Glomerular visceral epithelial cell (primary cell): ENCODE data around the gene PCBP3.

Experiments
- DNase-seq: peaks from one replicate; pipeline ENCODE4 v3.0.0-alpha.2; 2016; ENCODE audit errors: extremely low spot score

PCBP3 gene

DNA sequence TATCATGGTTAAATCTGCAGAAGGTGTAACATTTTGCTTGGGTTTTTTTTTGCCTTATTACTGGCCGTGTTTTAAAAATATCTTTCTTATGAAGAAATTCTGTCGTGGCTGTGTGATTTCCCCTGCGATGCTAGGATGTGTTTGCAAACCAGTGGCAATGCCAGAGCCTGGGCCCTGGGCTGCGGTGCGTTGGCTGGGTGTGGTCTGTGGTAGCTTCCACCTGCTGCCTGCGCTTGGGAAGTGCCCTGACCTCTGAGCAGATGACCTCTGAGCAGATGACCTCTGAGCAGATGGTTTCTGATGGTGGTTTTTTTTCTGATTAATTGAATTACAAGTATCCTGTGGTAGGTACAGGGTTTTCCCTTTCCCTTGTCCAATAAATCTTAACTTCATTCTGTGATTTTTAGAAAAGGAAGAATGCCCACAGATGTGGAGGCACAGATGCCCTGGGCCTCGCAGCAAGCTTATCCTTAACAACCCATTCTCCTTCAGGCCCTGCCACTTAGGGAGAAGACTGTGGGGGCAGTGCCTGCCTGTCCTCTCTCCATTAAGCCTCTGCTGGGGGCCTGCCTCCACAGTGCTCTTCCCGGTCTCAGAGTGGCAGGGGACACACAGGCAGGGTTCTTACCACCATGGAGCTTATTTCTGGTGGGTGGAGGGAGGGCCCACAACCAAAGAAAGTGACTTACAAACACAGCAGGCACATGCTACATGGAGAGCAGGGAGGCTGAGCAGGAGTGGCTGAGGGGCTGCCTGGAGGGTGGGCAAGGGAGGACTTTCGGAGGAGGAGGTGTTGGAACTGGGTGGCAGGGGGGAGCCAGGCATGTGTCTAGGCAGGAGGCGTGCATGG, 81.7 kb downstream of the PCBP3 start:
- no peak for DNase-seq

GRCh38 chr21:45725844-45726200, 82.3 kb downstream of the PCBP3 start:
- no peak for DNase-seq

- no peak for DNase-seq
These were observed 82.9 kb downstream of the PCBP3 start for GRCh38 chr21:45726438-45726837.

- no peak for DNase-seq
These were observed 83.9 kb downstream of the PCBP3 start for GRCh38 chr21:45727390-45727789.

DNA sequence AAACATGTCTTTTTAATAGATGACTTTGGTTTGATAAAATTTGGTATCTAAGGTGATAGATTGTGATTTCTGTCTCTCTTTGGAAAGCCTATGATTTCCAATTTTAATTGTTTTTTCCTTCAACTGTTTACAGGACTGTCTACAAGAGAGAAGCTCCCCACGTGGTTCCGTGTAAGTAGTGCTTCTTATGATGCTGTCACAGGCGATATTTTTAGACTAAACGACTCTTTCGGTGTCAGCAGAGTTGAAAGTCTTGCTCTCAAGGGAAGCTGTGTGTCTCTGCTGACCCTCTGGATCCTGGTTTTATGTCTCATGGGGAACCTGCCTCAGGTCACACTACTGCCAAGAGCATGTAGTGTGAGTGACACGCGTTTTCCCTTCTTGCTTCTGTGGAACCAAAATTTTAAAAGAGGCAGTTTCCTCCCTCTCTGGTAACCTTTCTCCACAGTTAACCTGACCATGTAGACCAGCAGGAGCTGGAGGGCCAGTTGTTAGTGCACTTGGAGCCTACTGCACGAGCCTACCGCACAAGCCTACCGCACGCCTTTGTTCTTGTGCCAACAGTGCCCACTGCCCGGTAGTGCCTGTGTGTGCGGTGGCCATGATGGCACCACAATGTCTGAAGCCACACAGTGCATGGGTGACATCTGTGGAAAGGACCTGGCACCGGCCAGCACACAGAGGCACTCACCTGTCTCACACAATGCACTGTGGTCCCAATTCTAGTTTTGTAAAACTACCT, 91.9 kb downstream of the PCBP3 start:
- no peak for DNase-seq

DNA sequence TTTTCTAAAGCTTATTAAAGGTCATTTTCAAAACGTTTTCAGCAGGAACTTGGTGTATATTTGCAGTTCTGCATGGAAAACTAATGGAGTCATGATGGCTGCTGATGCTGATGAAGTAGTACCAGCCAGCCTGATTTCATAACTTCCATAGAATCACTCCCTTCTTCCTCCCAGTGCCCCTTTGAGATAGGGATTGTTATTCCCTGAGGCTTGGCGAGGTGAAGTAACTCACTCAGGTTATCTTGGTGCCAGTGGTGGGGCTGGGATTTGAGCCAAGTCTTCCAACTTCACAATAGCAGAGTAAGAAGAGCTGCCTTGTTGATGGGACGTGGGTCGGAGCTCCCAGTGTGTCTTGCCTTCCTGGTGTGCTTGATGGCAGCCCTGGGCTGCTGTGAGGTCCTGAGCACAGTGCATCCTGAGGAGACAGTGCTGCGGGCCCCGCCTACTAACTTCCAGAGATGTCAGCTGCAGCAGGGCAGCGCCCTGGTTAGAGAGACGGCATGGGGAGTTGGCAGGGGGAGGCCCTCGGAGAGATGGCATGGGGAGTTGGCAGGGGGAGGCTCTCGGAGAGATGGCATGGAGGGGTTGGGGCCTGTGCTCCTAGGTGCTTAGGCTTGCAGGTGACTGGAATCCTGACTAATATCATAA, 92.6 kb downstream of the PCBP3 start:
- DNase-seq: no peak

GRCh38 chr21:45736690-45737484, 93.4 kb downstream of the PCBP3 start:
- no peak for DNase-seq

DNA sequence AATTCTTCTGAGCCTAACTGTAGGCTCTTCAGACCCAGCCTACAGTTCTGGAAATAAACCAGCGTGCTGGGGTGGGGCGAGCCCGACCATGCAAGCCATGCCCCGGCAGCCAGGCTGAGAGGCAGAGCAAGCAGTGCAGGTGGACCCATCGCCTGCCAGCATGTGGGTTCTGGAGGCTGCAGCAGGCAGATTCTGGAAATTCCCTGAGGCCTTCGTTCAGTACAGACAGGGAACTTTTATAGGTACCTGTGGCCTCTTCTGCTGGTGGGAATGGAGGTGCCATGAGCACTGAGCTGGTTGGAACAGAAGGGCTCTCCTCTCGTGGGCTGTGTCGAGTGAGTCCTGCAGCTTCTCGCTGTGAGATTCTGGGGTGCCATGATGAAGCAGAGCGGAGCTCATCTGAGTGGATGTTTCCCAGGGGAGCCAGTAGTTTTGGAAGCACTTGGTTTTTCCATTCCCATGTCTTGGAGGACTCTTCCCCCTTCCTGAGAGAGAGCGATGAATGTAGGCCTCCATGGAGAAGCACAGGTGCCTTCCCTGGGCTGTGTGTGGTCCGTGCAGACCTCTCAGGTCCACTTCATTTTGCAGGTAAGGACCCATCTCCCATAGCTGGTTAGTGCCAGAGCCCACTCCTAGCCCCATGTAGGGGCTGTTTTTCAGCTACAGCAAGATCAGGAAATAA, 94.1 kb downstream of the PCBP3 start:
- no peak for DNase-seq

DNA sequence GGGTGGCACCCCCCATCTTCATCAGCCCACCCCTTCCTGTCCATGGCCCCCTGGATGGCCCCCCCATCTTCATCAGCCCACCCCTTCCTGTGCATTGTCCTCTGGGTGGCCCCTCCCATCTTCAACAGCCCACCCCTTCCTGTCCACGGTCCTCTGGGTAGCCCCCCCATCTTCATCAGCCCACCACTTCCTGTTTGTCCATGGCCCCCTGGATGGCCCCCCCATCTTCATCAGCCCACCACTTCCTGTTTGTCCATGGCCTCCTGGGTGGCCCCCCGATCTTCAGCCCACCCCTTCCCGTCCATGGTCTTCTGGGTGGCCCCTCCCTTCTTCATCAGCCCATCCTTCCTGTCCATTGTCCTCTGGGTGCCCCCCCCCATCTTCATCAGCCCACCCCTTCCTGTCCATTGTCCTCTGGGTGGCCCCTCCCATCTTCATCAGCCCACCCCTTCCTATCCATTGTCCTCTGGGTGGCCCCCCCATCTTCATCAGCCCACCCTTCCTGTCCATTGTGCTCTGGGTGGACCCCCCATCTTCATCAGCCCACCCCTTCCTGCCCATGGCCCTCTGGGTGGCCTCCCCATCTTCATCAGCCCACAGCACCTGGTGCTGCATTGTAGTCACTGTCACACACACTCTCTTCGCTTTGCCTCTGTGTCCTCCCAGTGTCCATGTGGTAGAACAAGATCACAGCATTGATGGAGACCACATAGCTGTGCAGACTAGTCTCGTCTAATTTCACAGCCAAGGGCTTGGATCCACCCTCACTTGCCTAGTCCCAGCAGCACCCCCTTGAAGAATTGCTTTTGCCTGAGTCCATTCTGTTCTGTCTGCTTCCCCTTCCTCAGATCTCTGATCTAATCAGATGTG, 95.9 kb downstream of the PCBP3 start:
- no peak for DNase-seq

DNA sequence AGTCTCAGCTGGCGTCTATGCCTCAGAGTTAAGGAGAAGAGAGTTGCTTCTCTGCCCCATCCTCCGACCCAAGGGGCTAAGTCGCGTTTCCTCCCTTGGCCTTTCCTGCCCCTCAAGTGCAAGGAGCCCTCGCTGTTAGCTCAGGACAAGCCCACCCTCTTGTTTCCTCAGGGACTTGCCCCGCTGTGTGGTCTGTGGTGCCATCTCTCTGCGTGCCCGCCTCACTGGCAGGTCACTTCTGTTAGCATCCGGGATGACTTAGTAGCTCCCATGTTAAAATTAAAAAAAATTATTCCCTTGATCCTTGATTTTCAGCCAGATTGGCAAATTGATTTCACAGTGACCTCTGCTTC, 96.5 kb downstream of the PCBP3 start:
- DNase-seq: no peak

DNA sequence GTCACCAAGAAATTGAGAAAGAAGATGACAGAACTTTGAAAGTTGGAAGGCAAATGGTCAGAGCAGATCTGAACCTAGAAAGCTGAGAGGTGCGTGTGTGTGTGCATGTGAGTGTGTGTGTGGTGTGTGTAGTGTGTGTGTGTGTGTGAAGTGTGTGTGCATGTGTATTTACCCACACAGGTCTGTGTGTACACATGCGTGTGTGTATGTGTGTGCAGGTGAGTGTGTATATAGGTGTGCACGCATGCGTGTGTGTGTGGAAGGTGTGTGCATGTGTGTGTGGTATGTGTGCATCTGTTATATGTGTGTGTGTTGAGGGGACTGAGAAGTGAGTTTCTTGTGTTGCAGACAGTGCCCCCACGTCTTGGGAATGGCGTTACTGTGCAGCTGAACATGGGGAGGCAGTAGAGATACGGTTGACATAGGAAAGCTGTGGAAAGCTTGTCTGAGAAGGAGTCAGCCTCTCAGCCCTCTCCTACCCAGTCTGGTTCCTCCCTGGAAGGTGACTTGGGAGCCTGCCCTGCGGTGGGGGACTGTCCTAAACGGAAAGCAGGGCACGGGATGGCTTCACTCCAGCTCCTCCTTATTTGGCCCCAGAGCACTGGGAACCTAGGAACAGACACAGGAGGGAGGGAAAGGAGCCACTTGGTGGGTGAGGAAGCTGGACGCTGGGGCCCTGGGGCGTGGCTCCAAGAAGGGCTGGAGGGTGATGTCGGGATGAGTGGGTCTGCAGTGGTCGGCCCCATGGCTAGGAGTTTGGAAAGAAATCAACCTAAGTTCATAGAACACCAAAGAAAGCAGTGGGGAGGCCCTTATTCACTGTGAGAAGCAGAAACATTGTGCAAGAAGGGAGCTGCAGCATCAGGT, 97.2 kb downstream of the PCBP3 start:
- no peak for DNase-seq

DNA sequence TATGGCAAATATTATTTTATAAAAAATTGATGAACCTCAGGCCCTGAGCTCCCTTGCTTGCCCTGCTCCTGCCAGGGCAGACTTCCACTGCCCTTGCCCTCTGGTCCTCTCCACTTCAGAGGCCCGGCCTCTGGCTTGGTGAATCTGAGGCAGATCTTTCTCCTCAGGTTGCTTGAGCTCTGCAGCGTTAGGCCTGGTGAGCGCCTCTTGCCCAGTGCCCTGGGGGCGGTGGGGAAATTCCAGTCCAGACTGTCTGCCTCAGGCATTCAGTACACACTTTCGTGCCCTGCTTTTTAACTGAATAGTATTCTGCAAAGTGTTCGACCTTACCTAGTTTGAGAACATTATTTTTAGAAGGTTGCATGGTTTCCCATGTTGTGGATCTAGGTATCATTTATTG, 98.2 kb downstream of the PCBP3 start:
- DNase-seq: no peak

DNA sequence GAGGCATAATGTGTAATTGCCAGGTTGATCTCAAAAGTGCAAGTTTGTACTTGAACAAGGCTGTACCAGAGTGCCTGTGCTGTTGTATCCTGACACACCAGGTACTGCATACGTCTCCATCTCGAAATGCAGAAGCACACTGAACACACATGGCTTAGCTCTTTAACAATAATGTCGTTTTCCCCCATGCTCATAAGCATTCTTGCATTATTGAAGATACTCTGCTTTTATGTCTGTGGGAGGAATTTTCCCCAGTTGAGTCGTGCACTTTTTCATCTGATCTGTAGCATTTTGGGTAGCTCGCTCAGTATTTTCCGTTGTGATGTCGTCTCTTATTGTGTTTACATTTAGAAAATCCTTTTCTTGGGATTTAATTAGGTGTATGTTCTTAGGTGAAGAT, 98.7 kb downstream of the PCBP3 start:
- DNase-seq: no peak

- DNase-seq: no peak
These were observed 101.7 kb downstream of the PCBP3 start for GRCh38 chr21:45745256-45745655.

GRCh38 chr21:45747233-45747766, 103.8 kb downstream of the PCBP3 start:
- DNase-seq: no peak

DNA sequence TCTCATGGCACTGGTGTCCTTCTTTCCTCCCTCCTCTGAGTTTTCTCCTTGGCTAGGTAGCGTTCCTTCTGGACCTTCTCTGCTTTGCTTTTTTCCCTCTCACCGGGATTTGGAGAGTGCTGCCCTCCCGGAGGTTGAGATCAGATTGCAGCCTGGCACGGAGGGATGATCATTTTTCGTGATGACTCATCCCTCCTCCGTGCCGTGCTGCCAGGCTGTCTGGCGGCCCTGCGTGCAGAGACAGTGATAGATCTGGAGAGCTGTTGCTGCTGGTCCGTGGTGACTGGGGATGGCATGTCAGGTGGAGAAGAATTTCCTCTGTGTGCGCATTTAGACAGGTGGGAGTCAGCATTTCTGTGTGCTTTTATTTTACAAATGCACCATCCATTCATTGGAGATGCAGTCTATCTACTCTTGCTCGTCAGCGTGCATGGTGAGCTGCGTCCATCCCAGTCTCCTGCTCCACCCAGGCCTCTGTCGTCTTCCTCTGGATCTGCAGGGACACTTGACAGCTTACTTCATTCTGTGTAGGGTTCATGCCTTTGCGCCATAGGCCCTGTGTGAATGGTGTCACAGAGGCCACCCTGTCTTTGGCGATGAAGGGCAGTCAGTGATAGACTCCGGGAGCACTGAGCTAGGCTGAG, 104.4 kb downstream of the PCBP3 start:
- DNase-seq: peak; percentile 57

DNA sequence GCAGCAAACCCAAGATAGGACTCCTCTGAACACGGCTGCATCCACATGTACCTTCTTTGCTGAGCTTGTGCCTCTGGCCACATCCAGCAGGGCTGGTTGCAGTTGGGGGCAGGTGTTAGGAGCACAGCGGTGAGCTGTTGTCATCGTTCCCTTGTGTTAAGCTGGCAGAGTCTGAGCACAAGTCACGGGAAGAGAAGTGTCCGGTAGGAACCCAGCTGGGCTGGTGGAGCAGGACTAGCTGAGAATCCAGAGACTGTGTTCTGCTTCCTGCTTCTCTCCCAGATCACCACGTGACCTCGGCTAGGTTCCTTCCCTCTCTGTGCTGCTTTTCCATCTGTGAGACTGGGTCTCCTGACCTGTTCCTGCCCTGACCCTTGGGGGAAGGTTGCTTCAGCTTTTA, 105.1 kb downstream of the PCBP3 start:
- DNase-seq: no peak

DNA sequence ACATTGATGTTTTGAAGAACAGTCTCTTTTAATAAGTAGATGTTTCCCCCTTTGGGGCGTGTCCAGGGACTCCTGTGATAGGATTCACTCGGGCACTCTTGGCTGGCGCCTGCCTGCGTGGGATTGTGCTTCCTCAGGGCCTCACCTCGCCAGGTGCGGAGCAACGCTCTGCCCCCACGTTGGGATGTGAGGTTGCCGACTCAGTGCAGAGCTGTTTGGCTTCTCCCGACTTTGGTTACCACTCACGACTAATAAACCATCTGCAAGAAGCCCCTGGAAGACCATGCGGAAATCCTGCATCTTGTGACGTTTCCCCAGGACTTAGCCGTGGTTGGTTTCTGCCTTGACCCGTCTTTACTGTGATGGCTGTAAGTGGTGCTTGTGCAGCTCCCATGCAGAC, 106.4 kb downstream of the PCBP3 start:
- no peak for DNase-seq

DNA sequence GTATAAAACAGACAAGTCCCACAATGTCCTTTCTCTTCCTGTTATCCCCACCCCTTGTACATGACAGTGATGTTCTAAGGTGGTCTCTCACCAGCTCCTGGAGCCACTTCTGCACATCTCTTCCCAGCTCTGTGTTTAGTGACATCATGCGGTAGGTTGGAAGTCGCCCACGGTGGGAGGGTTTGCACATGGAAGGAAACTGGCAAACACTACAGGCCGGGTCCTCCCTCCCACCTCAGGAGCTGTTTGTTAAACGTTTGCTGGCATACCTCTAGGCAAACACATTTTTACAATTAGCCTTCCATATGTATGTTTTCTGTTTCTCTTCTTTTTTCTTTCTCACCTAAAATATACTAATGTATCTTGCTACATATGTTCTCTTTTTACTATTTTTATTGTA, 107.4 kb downstream of the PCBP3 start:
- DNase-seq: no peak
